Measurements from ENCODE around the gene UBE3C.

- TF ChIP-seq CTCF (IDR thresholded peaks at IDR 0.05; ENCODE audit: low read depth, low read length): no peak
- TF ChIP-seq EZH2phosphoT487 (IDR thresholded peaks at IDR 0.05; ENCODE audit: low read depth): no peak
Observed at GRCh38 chr7:157141525-157142060, 2.9 kb downstream of the UBE3C start.
